ENCODE measurements around the gene BMP2.

- TF ChIP-seq POLR2A (IDR thresholded peaks at IDR 0.05; ENCODE audit: low read depth, low read length) (no peak), RCOR1 (IDR thresholded peaks at IDR 0.05; ENCODE audit: insufficient replicate concordance, low read length) (no peak), CTCF (conservative IDR thresholded peaks at IDR 0.05; ENCODE audit: low read depth, low read length) (no peak), BHLHE40 (IDR thresholded peaks at IDR 0.05; ENCODE audit: low read depth, low read length) (no peak), MXI1 (IDR thresholded peaks at IDR 0.05; ENCODE audit: borderline replicate concordance, low read depth, low read length) (no peak), USF2 (IDR thresholded peaks at IDR 0.05; ENCODE audit: low read depth, low read length) (no peak), RFX5 (IDR thresholded peaks at IDR 0.05; ENCODE audit: low read depth, low read length) (no peak), RAD21 (IDR thresholded peaks at IDR 0.05; ENCODE audit: low read length) (no peak), NFE2L2 (IDR thresholded peaks at IDR 0.05; ENCODE audit: low read depth, low read length) (no peak), MAFK (IDR thresholded peaks at IDR 0.05; ENCODE audit: low read depth, low read length) (no peak), ELK1 (IDR thresholded peaks at IDR 0.05; ENCODE audit: borderline replicate concordance, low read depth, low read length) (no peak), MAZ (IDR thresholded peaks at IDR 0.05; ENCODE audit: borderline replicate concordance, low read depth, low read length) (no peak), FOS (IDR thresholded peaks at IDR 0.05; ENCODE audit: low read depth, low read length) (no peak)
These were observed 35.5 kb upstream of the BMP2 start for GRCh38 chr20:6732001-6732447.

All from IMR-90 (cell line).